Limb (tissue), 2 donors: ENCODE data around the gene SH2D3C.
"Not testable (repeated sequence)": the region's sequence is repeated elsewhere in the genome, so short reads cannot be mapped to it uniquely, and the experiment has no call there.

Experiments
- DNase-seq, 2 donors: peaks; one replicate each; pipeline ENCODE4 v3.0.0-alpha.2; 2016; ENCODE audit errors: extremely low spot score in 2 of 2

SH2D3C gene

DNA sequence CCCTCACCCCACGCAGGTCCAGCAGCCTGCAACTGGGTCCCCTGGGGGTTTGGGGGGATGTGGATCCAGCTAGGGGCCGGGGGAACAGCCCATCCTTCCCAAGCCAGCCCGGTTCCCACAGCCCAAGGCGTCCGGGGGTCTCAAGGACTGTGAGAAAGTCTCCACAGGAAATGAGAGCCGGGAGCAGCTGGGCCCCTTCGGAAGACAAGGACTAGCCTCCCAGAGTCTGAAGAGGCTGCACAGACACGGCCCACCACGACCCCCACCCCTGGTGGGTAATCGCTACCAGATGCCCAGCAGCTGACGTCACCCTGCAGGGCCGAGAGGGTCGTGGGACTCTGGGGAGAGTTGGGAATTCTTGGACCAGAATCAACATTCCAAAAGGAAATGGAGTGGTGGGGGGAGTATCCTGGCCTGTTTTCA lies 10.5 kb downstream of the SH2D3C start:
- DNase-seq, result peak; percentile 73 to 79

DNA sequence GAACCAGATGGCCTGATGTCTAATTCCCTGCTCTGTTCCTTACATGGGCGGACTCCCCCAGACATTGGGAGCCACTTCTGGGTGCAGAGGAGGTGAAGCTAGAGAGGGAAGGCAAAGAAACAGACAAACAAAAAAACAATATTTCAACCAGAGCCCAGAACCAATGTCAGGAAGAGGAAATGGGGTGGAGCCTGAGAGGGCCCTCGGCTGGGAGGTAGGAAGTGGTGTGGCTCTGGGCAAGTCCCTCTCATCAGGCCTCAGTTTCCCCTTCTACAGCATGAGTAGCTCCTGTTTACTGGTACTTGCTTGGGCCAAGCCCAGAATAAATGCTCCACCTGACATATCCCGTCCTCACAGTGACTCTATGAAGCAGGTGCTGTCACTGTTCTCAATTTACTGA lies 11.1 kb downstream of the SH2D3C start:
- peak in 1 of 2 donors; percentile 20 for DNase-seq

DNA sequence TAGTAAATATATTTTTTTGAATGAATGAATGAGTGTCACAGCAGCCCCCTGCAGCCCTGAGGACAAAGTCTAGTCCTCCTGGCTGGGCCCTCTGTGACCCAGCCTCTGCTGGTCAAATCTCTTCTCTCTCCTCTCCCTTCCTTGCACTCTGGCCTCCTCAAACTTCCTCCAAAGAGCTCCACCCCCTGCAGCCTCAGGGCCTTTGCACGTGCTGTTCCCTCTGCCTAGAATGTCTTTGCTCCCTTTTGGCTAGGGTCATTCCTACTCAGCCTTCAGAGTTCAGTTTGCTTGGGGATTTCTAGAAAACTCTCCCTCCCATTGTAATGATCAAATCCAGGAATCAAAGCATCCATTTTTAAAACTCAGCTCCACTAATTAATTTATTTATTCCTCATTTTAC lies 13.0 kb downstream of the SH2D3C start:
- DNase-seq, result no peak

DNA sequence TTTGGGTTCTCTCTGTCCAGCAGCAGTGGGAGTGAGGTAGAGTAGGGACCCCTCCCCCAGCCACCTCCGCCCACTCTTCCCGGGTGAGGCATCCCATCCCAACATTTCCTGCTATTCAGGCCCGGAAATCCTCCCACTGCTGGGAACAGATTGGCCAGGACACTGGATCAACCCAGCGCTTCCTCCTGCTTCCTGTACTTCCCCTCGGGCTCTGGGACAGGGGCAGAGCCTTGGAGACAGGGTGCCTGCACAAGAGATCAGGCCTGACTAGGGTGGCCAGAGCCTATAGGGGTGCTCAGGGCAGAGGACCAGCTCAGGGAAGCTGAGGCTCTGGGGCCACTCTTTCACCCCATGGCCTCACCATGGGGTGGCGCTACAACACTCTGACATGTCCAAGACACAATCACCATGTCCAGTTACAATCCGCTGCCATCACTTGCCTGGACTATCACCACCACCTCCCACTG lies 14.5 kb downstream of the SH2D3C start:
- peak in 1 of 2 donors; percentile 42 for DNase-seq

DNA sequence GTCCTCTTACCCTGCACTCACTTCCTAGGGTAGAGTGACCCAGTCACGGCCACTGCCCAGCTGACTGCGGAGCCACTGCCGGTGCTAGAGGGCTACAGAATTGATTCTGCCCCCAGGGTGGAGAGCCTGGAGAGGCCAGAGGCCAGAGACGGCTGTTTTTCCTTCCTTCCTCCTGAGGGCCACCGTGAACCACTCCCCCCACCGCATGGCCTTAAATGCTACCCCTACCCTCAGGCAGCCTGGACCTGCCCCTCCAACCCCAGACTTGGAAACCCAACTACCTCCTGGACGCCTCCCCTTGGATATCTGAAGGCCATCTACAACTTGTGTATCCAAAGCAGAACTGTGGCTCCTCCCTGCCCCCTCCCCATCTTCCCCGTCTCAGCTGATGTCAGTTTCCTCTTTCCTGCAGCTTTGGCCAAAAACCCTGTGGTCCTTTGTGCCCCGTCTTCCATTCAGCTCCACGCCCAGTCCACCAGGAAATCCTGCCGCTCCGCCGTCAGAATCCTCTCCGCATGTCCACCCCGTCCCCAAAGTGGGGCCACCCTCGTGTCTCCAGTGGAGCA lies 16.3 kb downstream of the SH2D3C start:
- DNase-seq, result no peak

DNA sequence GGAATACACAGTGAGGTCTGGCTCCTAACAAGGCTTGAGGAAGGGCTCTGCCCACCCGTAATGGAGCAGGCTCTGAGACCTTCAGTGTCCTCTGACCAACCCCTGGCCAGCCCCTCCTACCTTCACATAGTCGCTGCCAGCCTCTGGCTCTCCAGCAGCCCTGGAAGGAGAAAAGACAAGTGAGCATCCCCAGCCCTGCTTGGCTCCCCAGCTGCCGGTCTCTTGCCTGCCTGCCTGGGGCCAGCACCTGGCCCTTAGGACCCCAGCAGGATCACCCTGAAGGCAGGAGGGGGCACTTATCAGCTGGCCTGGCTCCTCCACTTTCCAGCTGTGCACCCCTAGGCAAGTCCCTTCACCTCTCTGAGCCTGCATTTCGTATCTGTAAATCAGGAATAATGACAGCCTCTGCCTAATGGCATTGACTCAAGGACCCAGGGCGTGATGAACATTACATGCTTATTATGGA lies 16.9 kb downstream of the SH2D3C start:
- DNase-seq, result no peak

GRCh38 chr9:127761061-127761460 lies 17.4 kb downstream of the SH2D3C start:
- no peak for DNase-seq

- DNase-seq, result no peak
Measured at GRCh38 chr9:127758843-127759242, 19.6 kb downstream of the SH2D3C start.

DNA sequence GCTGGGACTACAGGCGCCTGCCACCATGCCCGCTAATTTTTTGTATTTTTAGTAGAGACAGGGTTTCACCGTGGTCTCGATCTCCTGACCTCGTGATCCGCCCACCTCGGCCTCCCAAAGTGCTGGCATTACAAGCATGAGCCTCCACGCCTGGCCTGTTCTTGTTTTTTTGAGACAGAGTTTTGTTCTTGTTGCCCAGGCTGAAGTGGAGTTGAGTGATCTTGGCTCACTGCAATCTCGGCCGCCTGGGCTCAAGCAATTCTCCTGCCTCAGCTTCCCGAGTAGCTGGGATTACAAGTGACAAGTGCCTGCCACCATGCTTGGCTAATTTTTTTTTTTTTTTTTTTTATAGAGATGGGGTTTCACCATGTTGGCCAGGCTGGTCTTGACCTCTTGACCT lies 21.7 kb downstream of the SH2D3C start:
- DNase-seq, result not testable (repeated sequence)

DNA sequence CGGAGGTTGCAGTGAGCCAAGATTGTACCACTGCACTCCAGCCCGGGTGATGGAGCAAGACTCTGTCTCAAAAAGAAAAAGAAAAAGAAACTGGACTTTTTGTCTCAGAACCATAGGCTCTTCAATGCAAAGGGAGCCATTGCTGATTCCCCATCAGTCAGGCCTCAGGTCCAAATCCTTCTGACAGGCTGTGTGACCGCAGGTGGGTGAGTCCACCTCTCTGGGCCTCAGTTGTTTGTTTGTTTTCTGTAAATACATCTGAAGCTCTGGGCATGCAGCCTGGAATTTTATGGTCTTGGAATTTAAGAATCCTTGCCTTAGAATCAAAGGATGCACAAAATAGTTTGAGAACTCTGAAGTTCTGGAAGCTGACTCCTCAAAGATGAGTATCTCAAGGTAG lies 22.2 kb downstream of the SH2D3C start:
- no peak for DNase-seq

DNA sequence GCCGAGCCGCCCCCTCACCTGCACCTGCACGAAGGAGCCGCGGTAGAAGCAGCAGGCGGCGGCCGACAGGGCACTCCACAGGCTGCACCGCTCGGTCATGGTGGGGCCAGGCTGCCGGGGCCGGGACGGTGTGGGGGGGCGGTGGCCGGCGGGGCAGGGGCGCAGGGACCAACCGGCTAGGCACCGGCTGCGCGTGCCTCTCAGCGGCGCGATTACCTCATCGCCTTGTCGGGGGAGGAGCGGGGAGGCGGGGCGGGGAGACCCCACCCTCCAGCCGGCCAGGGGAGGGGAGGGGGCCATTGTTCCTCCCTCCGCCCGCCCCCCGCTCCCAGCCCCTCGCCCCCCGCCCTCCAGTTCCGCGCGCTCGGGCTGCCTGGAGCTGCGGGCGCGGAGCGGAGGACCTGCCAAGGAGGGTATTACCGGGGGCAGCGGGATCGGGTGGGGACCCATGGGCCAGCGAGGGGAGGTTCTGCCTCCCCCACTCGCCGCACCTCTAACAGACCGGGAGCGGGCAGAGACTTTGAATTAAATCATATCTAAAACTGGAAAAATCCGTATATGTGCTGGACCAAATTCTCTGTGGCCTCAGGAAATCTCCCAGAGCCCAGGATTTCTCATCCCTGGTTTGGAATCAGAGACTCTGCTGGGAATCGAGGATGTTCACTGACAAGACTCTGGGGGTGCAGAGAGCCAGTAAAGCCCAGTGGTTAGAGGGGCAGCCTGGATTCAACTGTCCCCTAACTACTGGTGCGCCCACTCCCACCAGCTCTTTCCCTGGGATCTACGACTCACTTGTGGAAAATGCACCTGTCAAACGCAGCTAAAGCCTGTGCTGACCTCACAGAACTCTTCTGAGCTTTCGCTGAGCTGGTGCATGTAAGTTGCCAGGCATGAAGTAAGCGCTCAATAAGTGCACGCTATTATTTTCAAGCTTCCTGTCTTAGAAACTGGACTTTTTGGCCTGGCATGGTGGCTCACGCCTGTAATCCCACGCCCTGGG lies 23.1 kb downstream of the SH2D3C start:
- DNase-seq, result peak in 1 of 2 donors; percentile 86

DNA sequence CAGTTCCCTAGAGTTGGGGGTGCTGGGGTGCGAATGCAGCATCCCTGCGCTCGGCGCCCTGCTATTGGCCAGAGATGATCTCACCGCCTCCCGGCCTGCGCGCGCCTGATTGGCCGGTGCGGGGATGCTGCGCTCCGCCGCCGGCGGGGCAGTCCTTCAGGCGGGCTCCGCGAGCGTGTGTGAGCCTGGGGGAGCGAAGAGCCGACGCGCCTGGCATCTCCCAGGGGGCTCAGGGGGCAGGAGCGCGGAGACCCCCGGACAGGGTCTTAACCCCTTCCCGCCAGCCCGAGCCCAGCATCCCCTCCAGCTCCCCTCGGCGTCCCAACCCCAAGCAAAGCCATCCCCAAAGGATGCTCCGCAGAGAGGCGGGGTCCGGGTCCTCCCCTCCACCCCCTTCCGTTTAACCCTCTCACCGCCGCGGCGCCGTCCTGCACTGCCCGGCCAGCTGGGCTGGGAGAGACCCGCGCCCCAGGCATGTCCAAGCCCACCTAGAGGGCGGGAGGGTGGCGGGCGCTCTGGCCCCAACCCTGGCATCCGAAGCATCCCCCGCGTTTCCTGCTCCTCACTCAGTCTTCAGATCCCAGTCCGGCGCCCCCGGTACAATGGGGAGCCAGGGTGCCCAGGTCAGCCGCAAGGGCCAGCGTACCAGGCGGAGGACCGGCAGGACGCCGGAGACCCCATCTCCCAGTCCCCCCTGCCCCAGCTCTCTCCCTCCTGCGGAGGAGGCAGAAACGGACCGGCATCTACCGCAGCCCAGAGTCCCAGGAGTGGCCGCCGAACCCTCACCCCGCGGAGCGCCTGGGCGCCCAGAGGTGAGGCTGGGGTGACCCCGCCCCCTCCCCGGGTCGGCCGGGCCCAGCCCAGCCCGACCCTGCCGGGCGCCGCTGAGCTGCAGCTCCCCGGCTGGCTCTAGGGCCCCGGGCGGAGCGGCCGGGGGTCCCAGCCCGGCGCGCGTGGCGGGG lies 24.1 kb downstream of the SH2D3C start:
- peak in 1 of 2 donors; percentile 81 for DNase-seq

- DNase-seq, result no peak
Measured at GRCh38 chr9:127753622-127754021, 24.8 kb downstream of the SH2D3C start.

- DNase-seq, result no peak
Measured at GRCh38 chr9:127753148-127753547, 25.3 kb downstream of the SH2D3C start.

GRCh38 chr9:127751269-127752054 lies 27.0 kb downstream of the SH2D3C start:
- DNase-seq, result peak in 1 of 2 donors; percentile 63

DNA sequence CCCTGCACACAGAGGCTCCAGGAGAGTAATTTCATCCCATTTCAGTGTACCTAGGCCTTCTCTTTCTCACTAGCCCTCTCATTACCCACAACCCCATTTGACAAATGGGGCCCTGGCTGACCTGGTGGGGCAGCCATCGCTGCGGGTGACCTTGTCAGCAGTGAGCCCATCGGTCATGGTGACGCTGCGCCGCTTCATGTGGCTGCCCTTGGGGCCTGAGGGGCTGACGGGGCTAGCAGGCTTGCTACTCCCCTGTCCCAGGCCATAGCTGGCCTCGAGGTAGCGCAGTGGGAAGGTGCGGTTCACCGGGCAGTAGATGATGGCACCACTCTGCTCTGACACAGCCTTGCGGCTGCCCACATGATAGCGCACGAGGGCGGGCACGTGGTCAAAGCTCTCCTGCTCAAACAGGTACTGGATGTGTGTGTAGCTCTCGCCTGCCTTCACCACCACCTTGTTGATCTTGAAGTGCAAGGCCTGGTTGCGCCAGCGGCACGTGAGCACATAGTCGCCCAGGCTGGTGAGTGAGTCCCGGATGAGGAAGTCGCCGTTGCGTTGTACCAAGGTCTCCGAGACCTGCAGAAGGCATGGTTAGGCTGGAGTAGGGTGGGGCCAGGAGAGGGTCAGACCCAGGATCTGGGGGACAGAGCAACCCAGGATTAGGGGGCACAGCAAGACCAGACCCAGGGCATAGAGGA lies 29.2 kb downstream of the SH2D3C start:
- DNase-seq, result no peak

DNA sequence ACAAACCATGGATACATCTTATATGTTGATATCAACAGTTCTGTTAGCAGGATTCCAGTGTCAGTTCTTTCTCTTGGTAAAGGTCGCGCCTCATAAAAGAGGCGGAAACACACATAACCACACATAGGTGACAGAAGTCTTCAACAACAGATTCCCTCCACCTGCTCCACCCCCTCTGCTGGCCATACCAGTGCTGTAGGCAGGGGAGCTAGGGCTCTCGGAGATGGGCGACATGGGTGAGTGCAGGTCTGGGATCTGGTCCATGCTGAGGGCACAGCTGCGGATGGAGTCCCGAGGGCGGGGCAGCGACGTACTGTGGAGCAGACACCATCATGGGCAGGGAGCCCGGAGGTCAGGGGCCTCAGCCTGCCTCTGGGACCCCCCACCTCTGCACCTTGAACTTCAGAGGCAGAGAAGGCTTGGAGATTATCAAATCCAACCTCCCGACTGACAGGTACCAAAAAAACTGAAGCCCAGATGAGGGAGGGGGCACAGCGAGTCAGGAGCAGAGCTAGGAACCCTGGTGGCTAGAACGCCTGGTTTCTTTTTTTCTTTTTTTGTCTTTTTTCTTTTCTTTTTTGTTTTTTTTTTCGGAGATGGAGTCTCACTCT lies 31.4 kb downstream of the SH2D3C start:
- DNase-seq, result no peak

DNA sequence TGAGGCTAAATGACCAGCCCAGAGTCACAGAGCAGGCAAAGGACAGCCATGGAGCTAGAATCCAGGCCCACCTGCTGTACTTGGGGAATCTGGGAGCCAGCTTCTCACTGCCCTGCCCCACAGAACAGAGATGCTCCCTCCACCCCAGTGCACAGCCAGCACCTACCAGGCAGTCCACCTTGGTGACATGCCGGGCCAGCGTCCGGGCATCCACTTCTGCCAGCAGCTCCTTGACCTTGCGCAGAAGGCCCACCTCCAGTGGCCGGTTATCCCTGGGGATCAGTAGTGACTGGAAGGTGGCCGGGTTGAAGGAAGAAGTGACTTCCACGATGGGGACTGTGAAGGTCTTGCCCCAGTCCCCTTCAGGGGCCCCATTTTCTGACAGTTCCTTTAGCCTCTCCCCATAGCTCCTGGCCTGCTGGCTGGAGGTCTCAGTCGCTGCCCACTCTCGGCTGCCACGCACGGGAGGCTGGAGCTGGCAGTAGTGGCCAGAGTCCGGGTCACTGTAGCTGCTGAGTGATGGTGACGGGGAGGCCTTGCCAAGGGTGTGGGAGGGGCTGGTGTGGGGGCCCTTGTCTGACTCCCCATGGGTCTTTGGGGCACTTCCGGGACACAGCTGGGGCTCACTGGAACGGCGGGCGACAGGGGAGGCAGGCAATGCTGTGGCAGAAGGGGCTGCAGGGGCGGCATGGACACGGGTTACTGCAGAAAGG lies 33.9 kb downstream of the SH2D3C start:
- DNase-seq, result no peak
